GM08714 (cell line): ENCODE results near the gene NUP88.

Experiments used
- H3K4me3 ChIP-seq: fragments of 200-500 bp; sonication (Bioruptor generic); 2 replicates; pipeline ENCODE4 v1.5.1; 2014; ENCODE audit warnings: mild to moderate bottlenecking, low read length, inconsistent platforms
- ZNF274 ChIP-seq: IDR thresholded peaks from 2 replicates; pipeline ENCODE4 v1.6.1; 2012; ENCODE audit warnings: mild to moderate bottlenecking, low read depth, low read length

Gene NUP88

GRCh38 chr17:5391678-5392077, 27.8 kb downstream of the NUP88 start:
- H3K4me3 ChIP-seq: no peak overlapping the region
- TF ChIP-seq ZNF274: no peak

- TF ChIP-seq ZNF274: no peak
- H3K4me3 ChIP-seq: no peak overlapping the region
Measured at GRCh38 chr17:5381542-5381941, 37.9 kb downstream of the NUP88 start.

- no peak overlapping the region for H3K4me3 ChIP-seq
- TF ChIP-seq ZNF274: no peak
Measured at GRCh38 chr17:5380491-5381135, 38.8 kb downstream of the NUP88 start.

GRCh38 chr17:5379351-5380107, 39.9 kb downstream of the NUP88 start:
- TF ChIP-seq ZNF274: no peak
- H3K4me3 ChIP-seq: no peak overlapping the region

- TF ChIP-seq ZNF274: no peak
- no peak overlapping the region for H3K4me3 ChIP-seq
Measured at GRCh38 chr17:5378566-5379207, 40.8 kb downstream of the NUP88 start.

GRCh38 chr17:5373112-5373511, 46.4 kb downstream of the NUP88 start:
- no peak overlapping the region for H3K4me3 ChIP-seq

GRCh38 chr17:5370411-5370810, 49.1 kb downstream of the NUP88 start:
- TF ChIP-seq ZNF274: no peak
- H3K4me3 ChIP-seq: no peak overlapping the region

More at GRCh38 chr17:5373112-5373511, 46.4 kb downstream of the NUP88 start:
- TF ChIP-seq ZNF274: no peak

- TF ChIP-seq ZNF274: no peak
Measured at GRCh38 chr17:5365831-5366230, 53.6 kb downstream of the NUP88 start.

GRCh38 chr17:5364696-5365095, 54.8 kb downstream of the NUP88 start:
- no peak overlapping the region for H3K4me3 ChIP-seq
- no peak for TF ChIP-seq ZNF274

More at GRCh38 chr17:5365831-5366230, 53.6 kb downstream of the NUP88 start:
- H3K4me3 ChIP-seq: no peak overlapping the region

- TF ChIP-seq ZNF274: no peak
- no peak overlapping the region for H3K4me3 ChIP-seq
Measured at GRCh38 chr17:5364156-5364555, 55.3 kb downstream of the NUP88 start.

GRCh38 chr17:5362162-5362811, 57.2 kb downstream of the NUP88 start:
- H3K4me3 ChIP-seq: no peak overlapping the region
- TF ChIP-seq ZNF274: no peak

- TF ChIP-seq ZNF274: no peak
- H3K4me3 ChIP-seq: no peak overlapping the region
Measured at GRCh38 chr17:5361426-5361825, 58.0 kb downstream of the NUP88 start.

- H3K4me3 ChIP-seq: no peak overlapping the region
- no peak for TF ChIP-seq ZNF274
Measured at GRCh38 chr17:5355421-5356129, 63.9 kb downstream of the NUP88 start.

- no peak for TF ChIP-seq ZNF274
Measured at GRCh38 chr17:5354886-5355415, 64.5 kb downstream of the NUP88 start.

GRCh38 chr17:5354310-5354709, 65.2 kb downstream of the NUP88 start:
- no peak overlapping the region for H3K4me3 ChIP-seq
- no peak for TF ChIP-seq ZNF274

More at GRCh38 chr17:5354886-5355415, 64.5 kb downstream of the NUP88 start:
- no peak overlapping the region for H3K4me3 ChIP-seq
